ENCODE measurements around the gene SEPSECS.

The SEPSECS gene

DNA sequence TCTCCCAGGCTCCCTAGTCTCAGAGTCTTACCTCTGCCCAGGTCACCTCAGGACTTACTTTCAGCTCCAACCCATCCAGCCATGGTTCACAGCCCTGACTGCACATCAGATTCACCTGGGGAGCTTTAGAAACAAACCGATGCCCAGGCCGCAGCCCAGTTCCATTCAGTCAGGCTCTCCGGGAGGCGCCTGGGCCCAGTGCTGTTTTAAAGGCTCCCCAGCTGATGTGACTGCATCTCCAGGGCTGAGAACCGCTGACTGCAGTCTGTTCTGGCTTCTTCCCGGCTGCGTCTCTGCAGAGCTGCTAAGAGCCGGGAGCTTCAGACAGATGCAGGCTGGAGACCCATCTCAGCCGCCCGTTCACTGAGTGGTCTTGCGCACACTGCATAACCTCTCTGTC is 85.1 kb downstream of the SEPSECS start:
- Histone ChIP-seq H3K4me3 (no peak overlapping the region), H3K27ac (no peak overlapping the region)
- TF ChIP-seq, protein P1, sequence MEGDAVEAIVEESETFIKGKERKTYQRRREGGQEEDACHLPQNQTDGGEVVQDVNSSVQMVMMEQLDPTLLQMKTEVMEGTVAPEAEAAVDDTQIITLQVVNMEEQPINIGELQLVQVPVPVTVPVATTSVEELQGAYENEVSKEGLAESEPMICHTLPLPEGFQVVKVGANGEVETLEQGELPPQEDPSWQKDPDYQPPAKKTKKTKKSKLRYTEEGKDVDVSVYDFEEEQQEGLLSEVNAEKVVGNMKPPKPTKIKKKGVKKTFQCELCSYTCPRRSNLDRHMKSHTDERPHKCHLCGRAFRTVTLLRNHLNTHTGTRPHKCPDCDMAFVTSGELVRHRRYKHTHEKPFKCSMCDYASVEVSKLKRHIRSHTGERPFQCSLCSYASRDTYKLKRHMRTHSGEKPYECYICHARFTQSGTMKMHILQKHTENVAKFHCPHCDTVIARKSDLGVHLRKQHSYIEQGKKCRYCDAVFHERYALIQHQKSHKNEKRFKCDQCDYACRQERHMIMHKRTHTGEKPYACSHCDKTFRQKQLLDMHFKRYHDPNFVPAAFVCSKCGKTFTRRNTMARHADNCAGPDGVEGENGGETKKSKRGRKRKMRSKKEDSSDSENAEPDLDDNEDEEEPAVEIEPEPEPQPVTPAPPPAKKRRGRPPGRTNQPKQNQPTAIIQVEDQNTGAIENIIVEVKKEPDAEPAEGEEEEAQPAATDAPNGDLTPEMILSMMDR (IDR thresholded peaks at IDR 0.05) = no peak
- DNase-seq (ENCODE audit: low spot score) = no peak

DNA sequence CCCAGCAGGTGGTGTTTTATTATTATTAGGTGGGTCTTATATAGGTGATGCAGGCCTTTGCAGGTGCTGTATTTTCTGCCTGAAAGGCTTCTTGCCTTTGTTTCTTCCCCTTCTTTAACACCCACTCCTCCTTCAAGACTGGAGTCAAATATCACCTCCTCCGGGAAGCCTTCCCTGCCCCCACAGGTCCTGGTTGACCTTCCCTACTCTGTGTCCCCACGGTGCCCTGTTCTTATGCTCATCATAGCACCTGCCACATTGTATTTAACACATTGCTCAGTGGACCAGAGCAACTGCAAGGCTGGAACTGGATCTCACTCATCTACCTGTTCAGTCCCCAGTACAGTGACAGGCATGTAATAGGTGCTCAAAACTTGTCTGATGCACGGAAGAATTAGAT is 89.7 kb downstream of the SEPSECS start:
- TF ChIP-seq, protein P1 (IDR thresholded peaks at IDR 0.05) = no peak
- DNase-seq (ENCODE audit: low spot score) = no peak
- H3K27ac ChIP-seq = no peak overlapping the region

More for the DNA sequence above, 89.7 kb downstream of the SEPSECS start:
- no peak overlapping the region for H3K4me3 ChIP-seq
